ENCODE measurements around the gene EML3.
A peak's percentile ranks its signal among the peaks of the same experiment; 100 is the strongest.
"Not testable (repeated sequence)": the region's sequence is repeated elsewhere in the genome, so short reads cannot be mapped to it uniquely, and the experiment has no call there.

Gene EML3

GRCh38 chr11:62621567-62622470 is 9.2 kb upstream of the EML3 start, which contains the start of gene B3GAT3:
B3GAT3 (minus strand) TSS chr11:62621986; CDS start chr11:62621947, 39 bp downstream.
- peak; percentile 95 for DNase-seq (ENCODE audit: low read depth)

- no peak for DNase-seq (ENCODE audit: low read depth)
These were observed 8.5 kb upstream of the EML3 start for GRCh38 chr11:62621027-62621566.

DNA sequence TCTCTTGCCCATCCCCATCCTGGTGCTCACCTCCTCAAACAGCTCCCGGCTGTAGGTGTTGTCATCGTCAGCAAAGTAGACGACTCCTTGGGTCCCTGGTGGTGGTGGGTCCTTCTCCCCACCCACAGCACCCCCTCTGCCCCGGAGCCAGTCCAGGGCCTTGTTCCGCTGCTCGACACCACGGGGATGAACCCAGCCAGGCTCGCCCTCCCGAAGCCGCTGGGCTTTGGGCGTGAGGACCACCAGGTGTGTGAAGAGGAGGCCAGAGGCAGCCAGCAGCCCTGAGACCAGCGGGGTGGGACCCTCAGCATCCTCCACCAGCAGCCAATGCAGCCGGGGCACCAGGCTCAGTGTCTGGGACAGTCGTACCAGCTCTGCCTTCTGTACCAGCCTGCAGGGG is 4.4 kb upstream of the EML3 start:
- not testable (repeated sequence) for DNase-seq (ENCODE audit: low read depth)

DNA sequence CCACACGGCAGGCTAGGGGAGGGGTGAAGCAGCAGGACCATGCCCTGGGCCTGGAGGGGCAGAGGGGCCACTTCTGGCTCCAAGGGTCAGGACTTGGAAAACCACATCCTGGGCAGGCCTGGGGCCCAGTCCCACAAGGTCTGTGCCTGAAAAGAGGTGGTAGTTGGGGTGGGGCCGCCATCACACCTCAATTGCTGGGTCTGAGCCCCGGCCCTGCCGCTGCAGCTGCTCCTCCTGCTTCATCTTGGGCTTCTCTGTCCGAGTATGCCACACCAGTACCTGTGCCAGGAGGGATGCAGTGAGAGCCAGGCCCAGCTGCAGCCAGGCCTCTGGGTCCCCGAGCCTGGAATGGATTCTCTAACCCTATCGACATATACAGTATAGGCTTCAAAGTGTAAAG is 2.9 kb upstream of the EML3 start:
- no peak for DNase-seq (ENCODE audit: low read depth)

DNA sequence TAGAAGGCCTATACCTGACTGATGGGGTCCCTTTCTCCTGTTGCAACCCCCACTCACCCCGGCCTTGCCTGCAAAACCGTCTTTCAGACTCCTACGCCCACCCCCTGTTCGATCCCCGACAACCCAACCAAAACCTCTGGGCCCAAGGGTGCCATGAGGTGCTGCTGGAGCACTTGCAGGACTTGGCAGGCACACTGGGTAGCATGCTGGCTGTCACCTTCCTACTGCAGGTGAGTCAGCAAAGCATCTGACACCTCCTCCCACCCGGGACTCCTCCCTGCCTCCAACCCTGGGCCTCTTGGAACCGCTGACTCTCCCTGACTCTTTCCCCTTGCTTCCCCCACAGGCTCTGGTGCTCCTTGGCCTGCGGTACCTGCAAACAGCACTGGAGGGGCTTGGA is 1.7 kb upstream of the EML3 start:
- DNase-seq (ENCODE audit: low read depth): no peak

- DNase-seq (ENCODE audit: low read depth): no peak
These were observed 760 bp upstream of the EML3 start for GRCh38 chr11:62613291-62613778.

- DNase-seq (ENCODE audit: low read depth): no peak
These were observed 740 bp downstream of the EML3 start for GRCh38 chr11:62611705-62612365.

DNA sequence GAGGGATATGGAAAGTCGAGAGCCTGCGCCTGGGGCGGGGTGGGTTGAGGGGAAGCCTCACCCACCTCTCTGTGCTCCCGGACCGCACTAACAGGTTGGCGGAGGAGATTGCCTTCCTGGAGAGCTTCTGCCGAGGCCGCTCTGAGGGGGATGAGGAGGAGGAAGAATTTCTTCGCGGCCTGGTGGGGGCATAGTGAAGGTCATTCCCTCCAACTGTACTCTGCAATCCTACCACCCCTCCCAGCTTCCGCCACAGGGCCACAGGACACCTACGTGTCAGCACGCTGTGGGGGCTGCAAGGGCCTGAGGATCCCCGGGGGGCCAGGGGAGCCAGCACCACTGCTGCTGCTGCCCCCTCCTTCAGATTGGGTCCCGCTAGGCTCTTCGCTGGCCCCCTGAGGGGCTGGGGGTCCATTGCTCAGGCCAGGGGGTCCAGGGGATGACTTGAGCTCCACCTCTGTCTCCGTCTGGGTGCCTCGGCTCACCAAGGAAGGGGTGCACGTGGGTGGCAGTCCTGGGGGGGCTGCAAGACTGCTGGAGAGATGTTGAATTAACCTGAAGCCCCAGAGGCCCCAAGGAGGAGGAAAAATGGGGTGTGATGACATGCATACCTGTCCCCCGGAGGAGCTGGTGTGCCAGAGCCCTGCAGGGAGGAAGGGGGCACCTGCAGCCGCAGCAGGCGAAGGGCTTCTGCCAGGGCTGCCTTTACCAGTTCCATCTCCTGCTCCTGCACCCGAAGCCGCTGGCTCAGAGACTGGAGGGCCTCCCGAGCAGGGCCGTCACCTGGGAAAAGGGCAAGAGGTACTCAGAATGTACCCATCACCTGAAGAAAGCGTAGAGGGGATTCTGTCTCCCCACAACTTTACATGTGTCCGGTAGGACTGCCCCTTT is 1.5 kb downstream of the EML3 start:
- DNase-seq (ENCODE audit: low read depth): no peak

DNA sequence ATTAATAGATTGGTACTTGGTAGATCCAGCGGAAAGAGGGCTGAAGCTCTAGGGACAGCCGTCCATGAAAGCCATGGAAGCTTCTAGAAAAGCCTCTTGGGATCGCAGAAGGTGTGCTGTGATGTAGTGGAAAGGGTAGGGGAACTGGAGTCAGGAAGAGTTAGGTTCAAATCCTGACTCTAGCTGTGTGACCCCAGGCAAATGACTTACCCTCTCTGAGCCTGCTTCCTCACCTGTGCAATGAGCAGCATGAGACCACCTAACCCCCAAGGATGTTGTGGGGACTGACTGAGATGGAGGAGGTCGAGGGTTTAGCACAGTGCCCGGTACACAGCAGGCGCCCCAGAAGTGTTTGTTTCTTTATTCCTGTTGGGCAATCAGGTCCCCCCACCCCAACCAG is 2.2 kb downstream of the EML3 start:
- no peak for DNase-seq (ENCODE audit: low read depth)

GRCh38 chr11:62608776-62609175 is 3.8 kb downstream of the EML3 start:
- no peak for DNase-seq (ENCODE audit: low read depth)

GRCh38 chr11:62607714-62608113 is 4.9 kb downstream of the EML3 start:
- no peak for DNase-seq (ENCODE audit: low read depth)

- DNase-seq (ENCODE audit: low read depth): no peak
These were observed 6.7 kb downstream of the EML3 start for GRCh38 chr11:62605902-62606301.

DNA sequence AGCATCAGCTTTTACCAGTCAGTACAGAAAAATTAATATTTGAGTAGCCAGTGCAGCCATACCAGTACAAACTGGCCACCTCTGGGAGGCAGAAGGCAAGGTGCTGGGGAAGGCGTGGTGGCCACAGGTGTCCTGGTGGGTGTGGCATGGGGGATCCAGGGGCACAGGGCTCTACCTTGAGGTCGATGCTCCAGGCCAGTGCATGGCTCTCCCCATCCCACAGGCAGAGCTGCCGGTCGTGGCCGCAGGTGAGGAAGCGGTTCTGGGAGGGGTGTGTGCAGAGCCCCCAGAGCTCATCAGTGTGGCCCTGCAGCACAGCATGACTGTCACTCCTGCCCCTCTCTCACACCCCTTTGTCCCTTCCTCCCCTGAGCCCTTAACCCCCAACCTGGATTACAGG is 7.1 kb downstream of the EML3 start:
- no peak for DNase-seq (ENCODE audit: low read depth)

GRCh38 chr11:62604460-62605120 is 8.0 kb downstream of the EML3 start:
- DNase-seq (ENCODE audit: low read depth): no peak

GRCh38 chr11:62603776-62604299 is 8.7 kb downstream of the EML3 start:
- DNase-seq (ENCODE audit: low read depth): no peak

DNA sequence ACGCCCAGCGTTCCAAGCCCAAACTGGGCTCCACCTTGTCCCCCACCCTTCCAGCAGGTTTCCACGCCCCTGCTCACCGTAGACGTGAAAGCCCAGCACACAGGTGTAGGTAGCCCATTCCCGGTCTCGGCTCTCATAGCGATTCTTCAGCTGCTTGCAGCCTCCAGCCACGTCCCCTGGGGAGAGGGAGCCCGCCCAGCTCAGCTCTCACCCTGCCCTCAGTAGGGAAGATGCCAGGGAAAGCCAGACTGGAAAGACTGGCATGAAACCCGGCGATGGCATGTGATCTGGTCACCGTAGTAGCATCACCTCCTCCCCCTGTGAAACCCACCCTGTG is 9.5 kb downstream of the EML3 start:
- no peak for DNase-seq (ENCODE audit: low read depth)

DNA sequence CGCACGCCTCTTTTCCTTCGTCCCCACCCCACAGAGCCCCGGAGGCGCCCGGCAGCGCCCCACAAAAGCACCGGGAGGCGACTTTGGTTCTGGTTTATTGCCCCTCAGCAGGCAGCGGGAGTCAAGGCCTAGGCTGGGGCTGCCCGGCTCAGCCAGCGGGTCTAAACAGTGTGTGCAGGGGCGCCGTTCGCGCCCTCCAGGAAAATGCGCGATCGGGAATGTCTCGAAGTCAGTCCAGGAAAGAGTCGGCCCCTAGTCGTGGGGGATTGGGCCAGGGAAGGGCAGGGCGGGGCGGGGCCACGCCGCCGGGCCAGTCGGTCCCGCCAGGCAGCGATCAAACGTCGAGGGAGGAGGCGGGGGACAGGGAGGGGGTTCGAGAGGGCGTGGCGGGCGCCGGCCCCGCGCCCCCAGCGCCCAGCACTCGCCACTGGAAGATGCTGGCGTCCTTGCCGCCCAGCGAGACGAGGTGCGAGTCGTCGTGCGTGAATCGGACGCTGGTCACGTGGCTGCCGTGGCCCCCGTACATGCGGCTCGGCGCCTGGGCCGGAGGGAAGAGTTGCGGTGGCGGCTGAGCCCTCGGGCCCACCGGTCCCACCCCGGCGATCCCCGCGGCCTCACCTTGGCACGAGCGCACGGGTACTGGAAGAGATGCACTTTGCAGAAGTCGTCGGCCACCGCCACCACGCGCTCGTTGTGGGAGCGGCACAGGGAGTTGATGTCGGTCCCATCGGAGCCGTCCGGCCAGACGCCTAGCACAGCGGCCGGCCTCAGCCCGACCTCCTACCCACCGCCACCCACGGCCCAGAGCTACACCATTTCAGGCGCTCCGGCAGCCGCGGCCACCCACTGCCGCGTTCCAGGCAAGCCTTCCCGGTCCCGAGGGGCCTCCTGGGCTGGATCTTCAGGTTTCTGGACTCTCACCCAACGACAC is 10.2 kb downstream of the EML3 start:
- DNase-seq (ENCODE audit: low read depth): no peak

- DNase-seq (ENCODE audit: low read depth): peak; percentile 92
These were observed 11.0 kb downstream of the EML3 start, which contains the start of gene MTA2 for GRCh38 chr11:62601372-62602140. MTA2 (minus strand) TSS chr11:62601865; CDS start chr11:62601450, 415 bp downstream.

DNA sequence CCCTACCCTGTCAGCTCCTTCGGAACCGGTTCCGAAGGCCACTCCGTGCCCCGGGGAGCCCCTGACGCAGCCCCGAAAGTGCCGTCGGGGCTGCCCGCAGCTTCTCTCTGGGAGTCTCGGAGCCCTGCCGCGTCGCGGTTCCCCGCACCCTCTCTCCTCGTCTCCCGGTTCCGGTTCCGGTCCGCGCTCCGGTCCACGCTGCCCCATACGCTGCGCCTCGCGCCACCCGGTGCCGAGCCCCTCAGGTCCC is 11.5 kb downstream of the EML3 start:
- no peak for DNase-seq (ENCODE audit: low read depth)
